ENCODE measurements around the gene POP7.
"Not testable (repeated sequence)": the region's sequence is repeated elsewhere in the genome, so short reads cannot be mapped to it uniquely, and the experiment has no call there.

The POP7 gene

GRCh38 chr7:100692578-100692961 lies 13.4 kb upstream of the POP7 start:
- no peak for FAIRE-seq

GRCh38 chr7:100693312-100694097 lies 12.4 kb upstream of the POP7 start:
- no peak for FAIRE-seq

- no peak for FAIRE-seq
Observed at GRCh38 chr7:100694098-100694745, 11.7 kb upstream of the POP7 start, which contains the start of gene GIGYF1. GIGYF1 (minus strand) TSS chr7:100694250; CDS start chr7:100688238, 6,012 bp downstream.

GRCh38 chr7:100696123-100696521 lies 9.8 kb upstream of the POP7 start:
- no peak for FAIRE-seq

- no peak for FAIRE-seq
Observed at GRCh38 chr7:100699018-100699417, 6.9 kb upstream of the POP7 start.

GRCh38 chr7:100701089-100701488 lies 4.8 kb upstream of the POP7 start:
- FAIRE-seq, result not testable (repeated sequence)

GRCh38 chr7:100705320-100705752 lies 585 bp upstream of the POP7 start:
- no peak for FAIRE-seq

- no peak for FAIRE-seq
Observed at GRCh38 chr7:100706672-100707311, 871 bp downstream of the POP7 start.

GRCh38 chr7:100708395-100708794 lies 2.5 kb downstream of the POP7 start:
- FAIRE-seq, result no peak

GRCh38 chr7:100710452-100710851 lies 4.5 kb downstream of the POP7 start:
- no peak for FAIRE-seq

GRCh38 chr7:100711369-100711768 lies 5.4 kb downstream of the POP7 start:
- no peak for FAIRE-seq

- FAIRE-seq, result no peak
Observed at GRCh38 chr7:100714725-100715124, 8.8 kb downstream of the POP7 start.

- FAIRE-seq, result not testable (repeated sequence)
Observed at GRCh38 chr7:100717073-100717472, 11.2 kb downstream of the POP7 start.

GRCh38 chr7:100719523-100720278 lies 13.8 kb downstream of the POP7 start:
- FAIRE-seq, result no peak

GRCh38 chr7:100720279-100720670 lies 14.4 kb downstream of the POP7 start, which contains the start of gene EPO:
EPO (plus strand) TSS chr7:100720468; CDS start chr7:100720981, 513 bp downstream.
- FAIRE-seq, result no peak

GRCh38 chr7:100720671-100721504 lies 15.0 kb downstream of the POP7 start:
- no peak for FAIRE-seq

GRCh38 chr7:100721505-100721812 lies 15.5 kb downstream of the POP7 start:
- FAIRE-seq, result no peak

GRCh38 chr7:100722480-100723212 lies 16.7 kb downstream of the POP7 start:
- FAIRE-seq, result no peak

GRCh38 chr7:100723732-100724275 lies 17.9 kb downstream of the POP7 start:
- FAIRE-seq, result no peak

- not testable (repeated sequence) for FAIRE-seq
Observed at GRCh38 chr7:100724364-100724763, 18.4 kb downstream of the POP7 start.
